CD4-positive, alpha-beta T cell treated with Interleukin-17A for 4 hours (primary cell): ENCODE data around the gene PLCL2.

Source experiments
- DNase-seq: peaks from one replicate; pipeline ENCODE4 v3.0.0-alpha.2; 2020; ENCODE audit warnings: mixed read lengths

PLCL2 gene

DNA sequence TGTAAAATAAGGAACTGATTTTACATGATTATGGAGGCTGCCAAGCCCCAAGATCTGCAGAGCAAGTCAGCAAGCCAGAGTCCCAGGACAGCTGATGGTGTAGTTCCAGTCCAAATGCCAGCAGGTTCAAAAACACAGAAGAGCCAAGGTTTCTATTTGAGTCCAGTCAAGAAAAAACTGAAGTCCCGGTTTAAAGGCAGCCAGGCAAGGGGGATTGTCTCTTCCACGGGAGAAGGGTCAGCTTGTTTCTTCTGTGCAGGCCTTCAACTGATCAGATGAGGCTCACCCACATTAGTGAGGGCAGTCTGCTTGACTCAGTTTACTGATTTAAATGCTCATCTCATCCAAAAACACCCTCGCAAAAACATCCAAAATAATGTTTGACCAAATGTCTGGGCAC lies 246.2 kb downstream of the PLCL2 start:
- no peak for DNase-seq

GRCh38 chr3:17132286-17133115 lies 247.7 kb downstream of the PLCL2 start:
- no peak for DNase-seq

DNA sequence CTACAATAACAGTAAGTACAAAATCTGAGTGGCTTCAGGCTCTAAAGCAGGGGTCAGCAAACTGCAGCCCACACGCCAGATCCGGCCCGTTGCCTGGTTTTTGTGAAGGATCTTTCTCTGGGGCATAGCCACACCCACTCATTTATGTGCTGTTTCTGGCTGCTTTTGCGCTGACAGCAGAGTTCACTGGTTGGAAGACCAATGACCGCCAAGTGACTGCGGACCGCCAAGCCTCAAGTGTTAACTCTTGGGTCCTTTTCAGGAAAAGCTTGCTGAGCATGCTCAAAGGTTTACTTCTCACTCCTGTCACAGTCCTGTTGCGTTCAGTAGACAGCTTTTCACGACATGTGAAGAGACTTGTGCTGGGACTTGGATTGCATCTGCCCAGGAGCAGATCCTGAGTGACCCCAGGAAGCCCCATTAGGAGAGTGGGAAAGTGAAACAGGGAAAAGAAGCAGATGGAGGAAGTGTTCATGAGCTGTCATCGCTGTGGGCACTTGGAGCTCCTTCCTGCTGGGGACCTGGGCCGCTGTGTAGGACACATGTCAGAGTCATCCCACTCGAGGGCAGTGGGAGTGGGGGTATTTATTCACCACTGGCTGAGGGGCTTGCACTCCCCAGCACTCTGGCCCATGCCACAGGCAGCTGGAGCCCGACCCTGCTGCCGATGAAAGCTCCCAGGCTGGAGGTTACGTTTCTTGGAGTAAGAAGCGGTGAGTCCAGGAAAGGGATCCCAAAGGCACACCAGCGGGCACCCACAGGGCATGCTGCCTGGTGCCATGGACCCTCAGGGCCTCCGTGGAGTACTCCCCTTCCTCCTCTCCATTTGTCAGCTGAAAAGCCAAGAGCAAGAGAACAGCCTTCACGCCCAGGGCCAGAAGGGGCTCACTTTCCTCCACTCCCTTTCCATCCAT lies 249.1 kb downstream of the PLCL2 start:
- no peak for DNase-seq

GRCh38 chr3:17135696-17136095 lies 250.9 kb downstream of the PLCL2 start:
- no peak for DNase-seq

GRCh38 chr3:17136136-17136721 lies 251.5 kb downstream of the PLCL2 start:
- no peak for DNase-seq

DNA sequence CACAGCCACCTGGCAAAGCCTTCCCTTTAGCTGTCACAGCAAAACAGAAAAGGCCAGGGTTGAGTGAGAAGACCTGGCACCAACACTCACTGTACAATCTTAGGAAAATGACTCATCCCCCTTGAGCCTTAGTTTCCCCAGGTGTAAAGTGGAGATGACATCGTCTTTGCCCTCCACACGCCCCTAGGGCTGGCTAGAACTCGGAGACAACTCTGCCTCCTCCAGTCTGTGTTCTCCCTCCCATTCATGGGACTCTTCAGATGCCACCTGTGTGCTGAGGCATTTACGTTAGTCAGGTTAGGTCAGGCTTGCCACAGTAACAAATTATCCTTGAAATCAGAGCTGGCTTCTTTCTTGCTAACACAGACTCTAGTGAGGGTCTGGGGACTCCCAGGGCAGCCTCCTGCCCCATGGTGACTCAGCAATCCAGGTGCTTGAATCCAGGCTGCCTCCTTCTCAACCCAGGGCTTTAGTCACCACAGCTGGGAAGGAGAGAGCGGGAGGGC lies 252.6 kb downstream of the PLCL2 start:
- no peak for DNase-seq

GRCh38 chr3:17138246-17139039 lies 253.7 kb downstream of the PLCL2 start:
- DNase-seq = no peak
